Measurements from ENCODE around the gene INTS14.
"Not testable (repeated sequence)": the region's sequence is repeated elsewhere in the genome, so short reads cannot be mapped to it uniquely, and the experiment has no call there.

INTS14 gene

GRCh38 chr15:65550681-65551098 is 60.2 kb downstream of the INTS14 start:
- H3K4me3 ChIP-seq (ENCODE audit: low read depth, low read length), result no peak overlapping the region
- in situ Hi-C loops (cut with HindIII; ENCODE audit: low sequenced_read_pairs), result no loop called here
- TF ChIP-seq CTCF (IDR thresholded peaks at IDR 0.05; ENCODE audit: low read depth, low read length, missing control alignments), result no peak
- peak; percentile 88 for DNase-seq (ENCODE audit: low read depth)

GRCh38 chr15:65549288-65549687 is 61.6 kb downstream of the INTS14 start:
- in situ Hi-C loops (cut with HindIII; ENCODE audit: low sequenced_read_pairs); H3K4me3 ChIP-seq (ENCODE audit: low read depth, low read length); DNase-seq (ENCODE audit: low read depth): not testable (repeated sequence)

- TF ChIP-seq CTCF (IDR thresholded peaks at IDR 0.05; ENCODE audit: low read depth, low read length, missing control alignments), result no peak
- no peak for DNase-seq (ENCODE audit: low read depth)
- in situ Hi-C loops (cut with HindIII; ENCODE audit: low sequenced_read_pairs), result no loop called here
- no peak overlapping the region for H3K4me3 ChIP-seq (ENCODE audit: low read depth, low read length)
Measured at GRCh38 chr15:65547841-65548240, 63.1 kb downstream of the INTS14 start.

GRCh38 chr15:65541231-65541820 is 69.6 kb downstream of the INTS14 start:
- no peak for TF ChIP-seq CTCF (IDR thresholded peaks at IDR 0.05; ENCODE audit: low read depth, low read length, missing control alignments)
- in situ Hi-C loops (cut with HindIII; ENCODE audit: low sequenced_read_pairs), result no loop called here
- no peak overlapping the region for H3K4me3 ChIP-seq (ENCODE audit: low read depth, low read length)
- no peak for DNase-seq (ENCODE audit: low read depth)

GRCh38 chr15:65540314-65540713 is 70.6 kb downstream of the INTS14 start:
- no peak for DNase-seq (ENCODE audit: low read depth)
- in situ Hi-C loops (cut with HindIII; ENCODE audit: low sequenced_read_pairs), result no loop called here

GRCh38 chr15:65535192-65535591 is 75.7 kb downstream of the INTS14 start:
- no peak for TF ChIP-seq CTCF (IDR thresholded peaks at IDR 0.05; ENCODE audit: low read depth, low read length, missing control alignments)
- in situ Hi-C loops (cut with HindIII; ENCODE audit: low sequenced_read_pairs), result no loop called here
- DNase-seq (ENCODE audit: low read depth), result no peak
- H3K4me3 ChIP-seq (ENCODE audit: low read depth, low read length), result no peak overlapping the region

More at GRCh38 chr15:65540314-65540713, 70.6 kb downstream of the INTS14 start:
- no peak overlapping the region for H3K4me3 ChIP-seq (ENCODE audit: low read depth, low read length)
- no peak for TF ChIP-seq CTCF (IDR thresholded peaks at IDR 0.05; ENCODE audit: low read depth, low read length, missing control alignments)

GRCh38 chr15:65533057-65533756 is 77.7 kb downstream of the INTS14 start:
- H3K4me3 ChIP-seq (ENCODE audit: low read depth, low read length), result no peak overlapping the region
- TF ChIP-seq CTCF (IDR thresholded peaks at IDR 0.05; ENCODE audit: low read depth, low read length, missing control alignments), result no peak
- in situ Hi-C loops (cut with HindIII; ENCODE audit: low sequenced_read_pairs), result no loop called here
- DNase-seq (ENCODE audit: low read depth), result no peak

Data from astrocyte of the cerebellum (primary cell).